HG02870 (cell line): ENCODE data around the gene PLPP1.

ENCODE experiments used
- ATAC-seq: cut with Tn5 transposase; IDR thresholded peaks from one replicate; pipeline ENCODE4 v1.9.1; 2021; ENCODE audit warnings: mild to moderate bottlenecking, moderate library complexity; ENCODE audit not compliant: unreplicated experiment

PLPP1 gene

GRCh38 chr5:55415071-55415470 is 119.7 kb downstream of the PLPP1 start:
- no peak for ATAC-seq

DNA sequence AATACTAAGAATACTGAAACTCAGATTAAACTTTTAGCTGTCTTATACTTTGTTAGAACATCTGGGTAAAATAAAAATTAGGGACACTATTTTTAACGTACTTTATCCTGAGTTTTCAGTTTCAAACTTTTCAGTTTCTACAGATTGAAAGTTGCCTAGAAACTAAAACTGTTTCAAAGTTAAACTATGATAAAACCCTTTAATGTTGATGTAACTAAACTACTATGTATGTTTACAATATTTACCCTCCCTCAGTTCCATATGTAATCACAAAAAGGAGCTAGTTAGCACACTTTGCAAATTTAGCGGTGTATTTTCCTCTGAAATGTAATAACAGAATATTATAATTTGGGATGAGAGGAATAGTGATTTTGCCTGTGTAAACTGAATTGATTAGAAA is 121.1 kb downstream of the PLPP1 start:
- no peak for ATAC-seq

DNA sequence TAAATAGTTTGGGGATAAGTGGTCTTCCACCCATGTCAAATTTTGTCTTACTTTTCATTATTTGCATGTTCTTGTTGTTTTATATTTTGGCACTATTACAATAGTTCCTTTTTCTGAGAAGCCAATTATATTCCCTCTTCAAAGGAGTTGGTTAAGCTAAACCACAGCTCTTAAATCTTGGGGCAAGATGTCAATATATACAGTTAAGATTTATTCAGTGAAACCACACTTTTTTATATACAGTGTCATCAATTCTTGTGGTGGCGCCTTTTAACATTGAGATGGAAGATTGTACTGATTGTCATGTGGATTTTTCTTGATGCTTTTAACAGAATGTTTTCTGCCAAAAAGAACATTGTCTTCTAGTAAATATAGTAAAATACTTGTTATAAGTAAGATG is 122.9 kb downstream of the PLPP1 start:
- no peak for ATAC-seq

DNA sequence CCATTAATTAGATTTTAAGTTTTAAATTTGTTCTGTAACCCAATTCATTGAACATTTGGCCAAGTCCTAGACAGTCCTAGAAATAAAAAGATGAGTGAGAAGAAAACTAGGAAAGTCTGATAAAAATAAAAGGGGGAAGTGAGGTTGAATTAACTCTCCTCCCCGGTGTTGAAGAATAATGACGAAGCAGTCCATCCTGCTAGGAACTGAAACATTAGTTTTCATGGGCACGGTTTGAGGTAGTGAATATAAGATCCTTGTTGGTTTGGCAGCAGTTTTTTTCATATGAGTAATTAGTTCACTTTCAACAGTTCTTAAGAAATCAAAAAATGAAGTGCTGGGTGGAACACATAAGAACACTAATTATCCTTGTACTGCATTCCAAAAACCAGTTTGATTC is 123.9 kb downstream of the PLPP1 start:
- ATAC-seq, result no peak

- no peak for ATAC-seq
These were observed 125.0 kb downstream of the PLPP1 start for GRCh38 chr5:55409775-55410174.

- no peak for ATAC-seq
These were observed 126.8 kb downstream of the PLPP1 start for GRCh38 chr5:55407984-55408383.

DNA sequence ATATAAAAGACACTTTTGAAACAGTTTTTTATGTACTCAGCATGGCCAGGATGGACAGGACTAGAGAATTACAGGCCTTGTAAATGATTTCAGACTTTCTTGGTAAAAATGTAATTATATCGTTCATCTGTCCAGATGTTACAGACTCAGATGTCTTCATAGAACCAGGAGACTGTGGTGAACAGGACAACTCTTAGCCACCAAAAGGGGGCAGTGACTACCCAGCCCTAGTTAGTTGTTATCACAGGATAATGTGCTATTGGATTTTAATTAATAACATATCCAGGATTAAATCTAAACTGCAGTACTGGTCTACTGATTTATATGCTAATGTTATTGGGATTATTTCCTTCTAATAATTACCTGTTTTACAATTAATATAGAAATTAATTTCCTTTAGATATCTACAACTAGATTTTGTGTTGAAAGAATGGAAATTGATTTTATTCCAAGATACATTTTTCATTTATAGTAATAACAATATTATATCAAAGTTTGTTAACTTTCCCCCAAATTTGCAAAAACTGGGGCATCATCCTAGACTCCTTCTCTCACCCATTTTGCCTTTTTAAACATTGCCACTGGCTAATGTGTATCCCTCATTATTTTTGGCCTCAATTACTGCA is 127.6 kb downstream of the PLPP1 start:
- ATAC-seq, result no peak

DNA sequence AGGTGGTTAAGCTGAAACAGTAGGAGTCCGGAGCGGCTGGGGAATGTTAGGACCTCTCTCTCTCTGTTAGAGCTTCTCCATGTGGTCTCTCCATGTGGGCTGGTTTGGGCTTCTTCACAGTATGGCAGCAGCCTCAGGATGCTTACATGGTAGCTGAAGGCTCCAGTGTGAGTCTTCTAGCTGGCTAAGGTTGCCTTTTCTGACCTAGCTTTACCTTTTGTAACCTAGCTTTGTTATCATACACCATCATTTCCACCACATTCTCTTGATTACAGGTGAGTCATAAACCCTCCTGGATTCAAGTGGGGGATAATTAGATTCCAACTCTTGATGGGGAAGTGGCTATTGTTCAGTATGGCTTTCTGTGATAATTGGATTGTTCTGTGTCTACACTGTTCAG is 128.5 kb downstream of the PLPP1 start:
- no peak for ATAC-seq

GRCh38 chr5:55402199-55402598 is 132.6 kb downstream of the PLPP1 start:
- ATAC-seq, result no peak

DNA sequence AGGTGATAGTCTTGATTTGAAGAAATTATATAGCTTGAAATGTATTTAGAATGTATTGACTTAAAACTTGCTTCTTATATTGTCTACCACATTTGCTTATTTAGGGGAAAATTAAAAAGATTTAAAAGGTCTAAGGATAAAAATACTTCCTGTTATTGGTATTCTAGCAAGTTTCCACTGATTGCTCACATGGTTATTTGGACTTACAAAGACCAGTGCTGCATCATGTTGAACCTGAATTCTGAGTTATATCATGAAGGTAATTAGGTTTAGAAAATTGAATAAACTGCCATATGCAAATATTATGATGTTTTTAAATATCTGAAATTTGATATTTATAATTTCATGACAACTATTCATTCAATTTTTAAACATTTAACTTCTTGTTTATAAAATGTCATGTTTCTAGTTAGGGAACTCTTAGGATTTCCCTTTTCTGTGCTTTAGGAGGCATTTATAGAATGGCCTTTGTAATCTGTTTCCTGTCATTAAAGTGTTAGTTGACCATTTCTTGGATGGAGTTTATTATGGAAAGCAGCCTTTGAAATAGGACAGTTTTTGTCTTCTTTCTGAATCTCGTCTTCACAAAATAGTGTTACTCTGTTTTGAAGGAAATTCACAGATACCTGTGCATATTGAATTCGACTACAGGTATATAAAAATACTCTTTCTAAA is 141.1 kb downstream of the PLPP1 start:
- ATAC-seq, result no peak

- ATAC-seq, result no peak
These were observed 142.1 kb downstream of the PLPP1 start for GRCh38 chr5:55392669-55393068.

DNA sequence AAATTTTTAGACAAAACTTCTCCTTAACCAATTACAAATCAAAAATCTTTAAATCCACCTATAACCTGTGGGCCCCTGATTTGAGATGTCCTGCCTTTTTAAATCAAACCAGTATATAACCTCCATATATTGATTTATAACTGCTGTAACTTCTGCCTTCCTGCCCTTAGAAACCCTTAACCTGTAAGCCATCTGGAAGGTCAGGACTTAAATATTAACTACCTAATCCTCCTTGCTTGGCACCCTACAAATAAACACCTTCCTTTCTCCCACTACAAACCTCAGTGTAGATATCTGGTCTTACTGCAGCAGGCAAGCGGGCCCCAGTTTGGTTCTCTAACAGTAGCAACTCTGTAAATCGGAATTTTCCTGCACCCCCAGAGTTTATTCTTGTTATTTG is 143.1 kb downstream of the PLPP1 start:
- no peak for ATAC-seq

- ATAC-seq, result no peak
These were observed 146.9 kb downstream of the PLPP1 start for GRCh38 chr5:55387865-55388264.

DNA sequence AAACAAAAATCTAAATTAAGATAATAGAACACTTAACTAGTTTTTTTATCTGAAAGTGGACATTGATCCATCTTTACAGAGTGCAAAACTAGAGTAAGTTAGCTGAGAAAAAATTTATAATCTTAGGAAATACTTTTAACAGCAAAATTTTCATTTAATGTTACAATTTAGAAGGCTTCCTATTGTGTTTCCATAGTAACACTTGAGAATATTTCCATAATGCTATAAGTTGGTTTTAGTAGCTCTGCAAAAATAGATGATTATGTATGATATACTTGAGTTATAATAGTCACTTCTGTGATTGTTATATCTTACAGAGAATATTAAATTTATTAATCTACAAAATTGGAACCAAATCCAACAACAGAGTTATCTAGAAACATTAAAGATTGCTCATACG is 148.4 kb downstream of the PLPP1 start:
- no peak for ATAC-seq

GRCh38 chr5:55385846-55386245 is 148.9 kb downstream of the PLPP1 start:
- no peak for ATAC-seq

DNA sequence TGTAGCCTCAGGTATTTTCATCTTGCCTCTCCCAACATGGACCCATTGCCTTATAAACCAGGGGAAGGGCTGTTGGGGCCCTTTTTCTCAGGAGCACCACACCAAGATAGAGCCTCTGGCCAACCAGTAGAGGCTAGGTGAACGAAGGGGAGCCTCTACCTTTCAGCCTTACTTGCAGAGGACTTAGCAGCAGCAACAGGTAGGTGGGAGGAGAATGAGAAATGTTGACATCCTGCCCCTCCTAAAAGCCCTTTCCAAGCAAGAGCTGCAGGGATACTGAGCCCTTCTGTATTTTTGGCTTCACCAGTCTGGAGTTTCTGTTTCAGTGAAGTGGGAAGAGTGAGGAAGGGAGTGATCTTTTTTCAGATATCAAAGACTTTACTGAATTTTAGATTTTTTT is 149.5 kb downstream of the PLPP1 start:
- ATAC-seq, result no peak

GRCh38 chr5:55384072-55384471 is 150.7 kb downstream of the PLPP1 start:
- ATAC-seq, result no peak

DNA sequence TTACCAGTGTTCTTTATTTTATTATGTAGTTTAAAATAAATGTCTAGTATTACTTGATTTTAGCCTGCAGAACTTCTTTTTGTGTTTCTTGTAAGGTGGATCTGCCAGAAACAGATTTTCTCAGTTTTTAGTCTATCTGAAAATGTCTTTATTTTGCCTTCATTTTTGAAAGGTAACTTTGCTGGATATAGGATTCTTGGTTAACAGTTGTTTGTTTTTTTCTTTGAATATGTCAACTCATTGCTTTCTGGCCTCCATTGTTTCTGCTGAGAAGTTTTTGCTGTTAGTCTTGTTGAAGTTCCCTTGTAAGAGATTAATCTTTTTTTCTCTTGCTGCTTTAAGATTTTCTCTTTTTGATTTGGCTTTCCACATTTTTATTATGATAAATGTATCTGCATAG is 151.5 kb downstream of the PLPP1 start:
- no peak for ATAC-seq

GRCh38 chr5:55377810-55378209 is 157.0 kb downstream of the PLPP1 start:
- no peak for ATAC-seq
